ENCODE measurements around the gene RICTOR. TPM values are rescaled to one million over a fixed set of nuclear protein-coding genes. Genes with fewer than 3 reads are reported as not detected.

The RICTOR gene
- total RNA-seq, 4 donors from 2014 or later: 11.1 to 32.6 (median 18.2) TPM

DNA sequence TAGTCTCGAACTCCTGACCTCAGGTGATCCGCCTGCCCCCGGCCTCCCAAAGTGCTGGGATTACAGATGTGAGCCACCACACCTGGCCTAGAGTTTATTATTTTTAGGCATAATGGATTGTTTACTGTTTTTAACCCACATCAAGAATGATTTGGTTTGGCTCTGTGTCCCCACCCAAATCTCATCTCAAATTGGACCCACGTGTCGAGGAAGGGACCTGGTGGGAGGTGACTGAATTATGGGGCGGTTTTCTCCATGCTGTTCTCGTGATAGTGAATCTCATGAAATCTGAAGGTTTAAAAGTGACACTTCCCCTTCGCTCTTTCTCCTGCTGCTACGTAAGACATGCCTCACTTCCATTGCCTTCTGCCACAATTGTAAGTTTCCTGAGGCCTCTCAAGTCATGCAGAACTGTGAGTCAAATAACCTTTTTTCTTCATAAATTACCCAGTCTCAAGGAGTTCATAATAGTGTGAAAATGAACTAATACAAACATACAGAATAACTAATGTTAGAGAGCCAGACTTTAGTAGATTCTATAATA is 88.2 kb downstream of the RICTOR start:
- Histone ChIP-seq H3K36me3 (peaks cover 0 to 40% (median 0%) of the 10 kb centered on the region in 3 donors), H3K4me3 (no peak overlapping the region), H3K4me1 (no peaks in the 10 kb centered on the region), H3K27ac (no peak overlapping the region), H3K9me3 (no peaks in the 10 kb centered on the region), H3K27me3 (no peaks in the 10 kb centered on the region)
- TF ChIP-seq POLR2A (IDR thresholded peaks at IDR 0.05): no peak
- TF ChIP-seq, protein P1, sequence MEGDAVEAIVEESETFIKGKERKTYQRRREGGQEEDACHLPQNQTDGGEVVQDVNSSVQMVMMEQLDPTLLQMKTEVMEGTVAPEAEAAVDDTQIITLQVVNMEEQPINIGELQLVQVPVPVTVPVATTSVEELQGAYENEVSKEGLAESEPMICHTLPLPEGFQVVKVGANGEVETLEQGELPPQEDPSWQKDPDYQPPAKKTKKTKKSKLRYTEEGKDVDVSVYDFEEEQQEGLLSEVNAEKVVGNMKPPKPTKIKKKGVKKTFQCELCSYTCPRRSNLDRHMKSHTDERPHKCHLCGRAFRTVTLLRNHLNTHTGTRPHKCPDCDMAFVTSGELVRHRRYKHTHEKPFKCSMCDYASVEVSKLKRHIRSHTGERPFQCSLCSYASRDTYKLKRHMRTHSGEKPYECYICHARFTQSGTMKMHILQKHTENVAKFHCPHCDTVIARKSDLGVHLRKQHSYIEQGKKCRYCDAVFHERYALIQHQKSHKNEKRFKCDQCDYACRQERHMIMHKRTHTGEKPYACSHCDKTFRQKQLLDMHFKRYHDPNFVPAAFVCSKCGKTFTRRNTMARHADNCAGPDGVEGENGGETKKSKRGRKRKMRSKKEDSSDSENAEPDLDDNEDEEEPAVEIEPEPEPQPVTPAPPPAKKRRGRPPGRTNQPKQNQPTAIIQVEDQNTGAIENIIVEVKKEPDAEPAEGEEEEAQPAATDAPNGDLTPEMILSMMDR (IDR thresholded peaks at IDR 0.05): no peak
- no peak for DNase-seq
- 84 to 87% methylated on average over 9 of the region's 9 CpGs for WGBS, 2 donors
- intact Hi-C loops (cut with DNase I): no loop called here

DNA sequence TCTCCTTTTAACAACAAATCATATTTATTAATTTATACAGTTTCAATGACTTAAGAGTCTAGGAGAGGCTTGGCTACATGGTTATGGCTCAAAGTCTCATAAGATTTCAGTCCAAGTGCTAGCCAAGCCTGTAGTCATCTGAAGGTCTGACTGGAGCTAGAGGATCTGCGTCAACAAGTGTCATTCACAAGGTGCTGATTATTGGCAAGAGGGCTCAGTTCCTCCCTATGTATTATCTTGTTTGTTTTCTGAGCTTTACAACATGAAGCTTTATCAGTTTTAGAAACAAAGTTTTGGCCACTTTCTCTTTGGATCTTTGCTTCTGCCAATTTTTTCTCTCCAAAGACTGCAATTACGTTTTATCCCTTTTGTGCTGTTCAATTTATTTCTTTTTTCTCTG is 94.7 kb downstream of the RICTOR start:
- no peaks in the 10 kb centered on the region for H3K9me3 ChIP-seq
- H3K36me3 ChIP-seq: peaks cover 0 to 28% (median 0%) of the 10 kb centered on the region in 3 donors
- TF ChIP-seq, protein P1 (IDR thresholded peaks at IDR 0.05): no peak
- no peaks in the 10 kb centered on the region for H3K4me1 ChIP-seq
- H3K27ac ChIP-seq: no peak overlapping the region
- no peaks in the 10 kb centered on the region for H3K27me3 ChIP-seq
- intact Hi-C loops (cut with DNase I): no loop called here
- 81 to 96% methylated on average over 2 of the region's 2 CpGs for WGBS, 2 donors
- no peak for DNase-seq
- no peak overlapping the region for H3K4me3 ChIP-seq

DNA sequence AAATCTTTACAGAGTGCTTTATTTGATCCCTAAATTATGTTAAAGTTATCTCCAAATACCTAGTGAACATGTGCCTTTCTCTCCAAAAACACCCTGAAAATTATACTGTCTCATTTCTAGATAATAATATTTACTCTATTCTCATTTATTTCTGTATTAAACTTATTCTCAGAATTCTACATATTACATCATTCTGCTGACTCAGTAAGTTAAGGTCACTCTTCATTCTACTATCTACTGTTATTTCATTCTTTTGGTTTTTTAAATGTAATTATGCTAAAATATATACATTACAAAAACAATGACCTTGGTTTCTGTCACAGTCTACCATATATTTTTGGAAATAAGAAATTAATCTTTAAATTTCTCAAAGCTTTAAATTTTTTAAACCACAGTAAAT is 96.2 kb downstream of the RICTOR start:
- Histone ChIP-seq H3K27me3 (no peaks in the 10 kb centered on the region), H3K4me3 (no peak overlapping the region), H3K27ac (no peak overlapping the region), H3K36me3 (peaks cover 0 to 43% (median 0%) of the 10 kb centered on the region in 3 donors), H3K4me1 (no peaks in the 10 kb centered on the region), H3K9me3 (no peaks in the 10 kb centered on the region)
- no peak for TF ChIP-seq POLR2A (IDR thresholded peaks at IDR 0.05)
- TF ChIP-seq, protein P1 (IDR thresholded peaks at IDR 0.05): no peak
- DNase-seq: no peak
- intact Hi-C loops (cut with DNase I): no loop called here

DNA sequence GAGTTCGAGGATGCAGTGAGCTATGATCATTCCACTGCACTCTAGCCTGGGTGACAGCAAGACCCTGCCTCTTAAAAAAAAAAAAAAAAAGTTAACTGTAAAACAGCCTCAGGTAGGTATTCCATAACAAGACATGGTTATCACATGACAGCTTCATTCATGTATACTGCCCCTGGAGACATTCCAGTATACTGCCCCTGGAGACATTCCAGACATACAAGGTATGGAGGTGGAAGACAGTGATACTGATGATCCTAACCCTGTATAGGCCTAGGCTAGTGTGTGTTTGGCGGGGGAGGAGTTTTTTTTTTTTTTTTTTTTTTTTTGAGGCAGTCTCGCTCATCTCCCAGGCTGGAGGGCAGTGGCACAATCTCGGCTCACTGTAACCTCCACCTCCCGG is 105.5 kb downstream of the RICTOR start:
- WGBS, 2 donors: 87 to 97% methylated on average over 5 of the region's 5 CpGs
- H3K4me3 ChIP-seq: no peak overlapping the region
- H3K36me3 ChIP-seq: peaks cover 0 to 94% (median 0%) of the 10 kb centered on the region in 3 donors
- intact Hi-C loops (cut with DNase I): no loop called here
- no peak for TF ChIP-seq POLR2A (IDR thresholded peaks at IDR 0.05)
- TF ChIP-seq, protein P1 (IDR thresholded peaks at IDR 0.05): no peak
- H3K4me1 ChIP-seq: no peaks in the 10 kb centered on the region
- H3K27ac ChIP-seq: no peak overlapping the region
- H3K27me3 ChIP-seq: no peaks in the 10 kb centered on the region
- no peaks in the 10 kb centered on the region for H3K9me3 ChIP-seq
- no peak for DNase-seq

DNA sequence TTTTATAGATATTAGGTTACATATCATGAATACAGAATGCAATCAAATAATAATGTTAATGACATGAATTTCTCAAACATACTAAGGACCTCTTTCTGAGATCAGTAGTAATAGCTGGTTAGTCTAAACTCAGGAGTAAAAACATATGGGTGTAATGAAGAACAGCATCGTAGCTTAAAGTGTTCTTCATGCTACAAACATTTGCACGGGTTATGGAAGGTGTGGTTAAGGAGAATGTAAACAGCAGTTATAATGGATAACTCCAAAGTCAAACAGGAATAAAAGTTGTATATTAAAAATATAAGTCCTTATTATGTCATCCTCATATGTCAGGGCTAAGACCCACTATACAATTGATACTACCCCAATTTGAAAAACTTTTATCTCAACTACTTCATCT is 112.5 kb downstream of the RICTOR start:
- Histone ChIP-seq H3K27me3 (no peaks in the 10 kb centered on the region), H3K9me3 (no peaks in the 10 kb centered on the region), H3K36me3 (peaks cover 0 to 100% (median 18%) of the 10 kb centered on the region in 3 donors), H3K4me1 (no peaks in the 10 kb centered on the region), H3K4me3 (no peak overlapping the region), H3K27ac (no peak overlapping the region)
- no peak for DNase-seq
- intact Hi-C loops (cut with DNase I): no loop called here
- TF ChIP-seq, protein P1 (IDR thresholded peaks at IDR 0.05): no peak
- TF ChIP-seq POLR2A (IDR thresholded peaks at IDR 0.05): no peak
- 70 to 89% methylated on average over 2 of the region's 2 CpGs for WGBS, 2 donors

Data from esophagus squamous epithelium (tissue), 5 donors.